Measurements from ENCODE around the gene XRCC2. TPM values are rescaled to one million over a fixed set of nuclear protein-coding genes. Genes with fewer than 3 reads are reported as not detected.

Gene XRCC2
- total RNA-seq, 1 experiment from 2014 or later = 28.5 TPM

DNA sequence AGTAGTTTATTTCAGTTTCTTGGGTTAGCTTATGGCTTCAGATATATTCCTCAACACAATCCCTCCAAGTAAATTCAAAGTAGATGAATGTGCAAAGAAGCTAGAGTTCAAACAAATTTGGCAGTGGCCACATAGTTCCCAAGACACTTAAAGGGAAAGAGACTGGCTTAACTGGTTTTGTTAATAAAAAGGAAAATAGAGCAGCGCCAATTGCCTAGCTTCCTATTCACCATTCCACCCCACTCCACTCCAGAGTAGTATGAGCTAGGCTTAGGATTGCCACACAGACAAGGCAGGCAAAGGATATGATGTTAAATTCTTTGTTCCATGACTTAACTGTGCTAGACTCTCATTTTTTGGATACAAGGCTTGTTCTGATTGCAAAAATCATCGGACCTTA, 2.0 kb downstream of the XRCC2 start:
- H3K4me3 ChIP-seq (ENCODE audit: low read depth, low read length, poor library complexity, severe bottlenecking) = no peak overlapping the region
- ChIA-PET CTCF (interaction anchor here (0.5 kb wide), 1 partner anchor 455 kb away, joined by 4 read pairs; no protein-coding TSS in a partner anchor), POLR2A (ENCODE audit: low non-redundant PET) (no interaction called here)
- no peaks in the 10 kb centered on the region for H3K27me3 ChIP-seq (replicated peaks; ENCODE audit: insufficient read depth, low read depth, low read length, poor library complexity)
- no peaks in the 10 kb centered on the region for H3K9me3 ChIP-seq (ENCODE audit: low read depth, low read length, poor library complexity, severe bottlenecking)
- DNase-seq (ENCODE audit: low spot score) = no peak
- intact Hi-C loops (cut with micrococcal nuclease; ENCODE audit: unreplicated experiment) = no loop called here
- no peak overlapping the region for H3K27ac ChIP-seq (ENCODE audit: low read depth, low read length, poor library complexity, severe bottlenecking)
- H3K4me1 ChIP-seq (ENCODE audit: insufficient read depth, low read length, poor library complexity, severe bottlenecking) = no peaks in the 10 kb centered on the region
- TF ChIP-seq, protein P1, sequence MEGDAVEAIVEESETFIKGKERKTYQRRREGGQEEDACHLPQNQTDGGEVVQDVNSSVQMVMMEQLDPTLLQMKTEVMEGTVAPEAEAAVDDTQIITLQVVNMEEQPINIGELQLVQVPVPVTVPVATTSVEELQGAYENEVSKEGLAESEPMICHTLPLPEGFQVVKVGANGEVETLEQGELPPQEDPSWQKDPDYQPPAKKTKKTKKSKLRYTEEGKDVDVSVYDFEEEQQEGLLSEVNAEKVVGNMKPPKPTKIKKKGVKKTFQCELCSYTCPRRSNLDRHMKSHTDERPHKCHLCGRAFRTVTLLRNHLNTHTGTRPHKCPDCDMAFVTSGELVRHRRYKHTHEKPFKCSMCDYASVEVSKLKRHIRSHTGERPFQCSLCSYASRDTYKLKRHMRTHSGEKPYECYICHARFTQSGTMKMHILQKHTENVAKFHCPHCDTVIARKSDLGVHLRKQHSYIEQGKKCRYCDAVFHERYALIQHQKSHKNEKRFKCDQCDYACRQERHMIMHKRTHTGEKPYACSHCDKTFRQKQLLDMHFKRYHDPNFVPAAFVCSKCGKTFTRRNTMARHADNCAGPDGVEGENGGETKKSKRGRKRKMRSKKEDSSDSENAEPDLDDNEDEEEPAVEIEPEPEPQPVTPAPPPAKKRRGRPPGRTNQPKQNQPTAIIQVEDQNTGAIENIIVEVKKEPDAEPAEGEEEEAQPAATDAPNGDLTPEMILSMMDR (conservative IDR thresholded peaks at IDR 0.05; ENCODE audit: low read depth, low read length) = no peak
- TF ChIP-seq EZH2 (IDR thresholded peaks at IDR 0.05; ENCODE audit: borderline replicate concordance, low read depth, low read length, poor library complexity, severe bottlenecking) = no peak
- BruUV-seq (replicated peaks) = TSS peak; percentile 2
- peaks cover 10% of the 10 kb centered on the region for H3K36me3 ChIP-seq (ENCODE audit: insufficient read depth, low read length, poor library complexity, severe bottlenecking)

DNA sequence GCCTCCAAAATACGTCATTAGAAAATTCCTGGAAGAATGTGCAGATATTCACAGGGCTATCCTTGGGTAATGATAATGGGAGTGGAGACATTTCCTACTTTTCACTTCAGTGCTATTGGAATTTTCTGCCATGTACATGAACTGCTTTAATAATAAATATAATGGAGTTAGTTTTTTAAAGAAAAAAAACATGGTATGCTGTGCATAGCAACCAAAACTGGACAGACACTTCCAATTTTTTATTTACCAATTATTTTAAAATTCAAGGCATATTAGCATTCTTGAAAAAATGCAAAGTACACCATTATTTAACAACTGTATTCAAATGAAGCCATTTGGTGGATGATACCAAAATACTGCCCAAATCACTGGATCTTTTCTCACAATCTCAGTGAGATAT, 3.3 kb downstream of the XRCC2 start:
- Histone ChIP-seq H3K36me3 (ENCODE audit: insufficient read depth, low read length, poor library complexity, severe bottlenecking) (peaks cover 21% of the 10 kb centered on the region), H3K4me1 (ENCODE audit: insufficient read depth, low read length, poor library complexity, severe bottlenecking) (no peaks in the 10 kb centered on the region), H3K27ac (ENCODE audit: low read depth, low read length, poor library complexity, severe bottlenecking) (no peak overlapping the region), H3K27me3 (replicated peaks; ENCODE audit: insufficient read depth, low read depth, low read length, poor library complexity) (no peaks in the 10 kb centered on the region), H3K9me3 (ENCODE audit: low read depth, low read length, poor library complexity, severe bottlenecking) (no peaks in the 10 kb centered on the region), H3K4me3 (ENCODE audit: low read depth, low read length, poor library complexity, severe bottlenecking) (no peak overlapping the region)
- BruUV-seq (replicated peaks) = TSS peak; percentile 0
- intact Hi-C loops (cut with micrococcal nuclease; ENCODE audit: unreplicated experiment) = no loop called here
- TF ChIP-seq, protein P1 (conservative IDR thresholded peaks at IDR 0.05; ENCODE audit: low read depth, low read length) = no peak
- no peak for TF ChIP-seq EZH2 (IDR thresholded peaks at IDR 0.05; ENCODE audit: borderline replicate concordance, low read depth, low read length, poor library complexity, severe bottlenecking)
- no peak for DNase-seq (ENCODE audit: low spot score)
- POLR2A ChIA-PET (ENCODE audit: low non-redundant PET) = no interaction called here
- CTCF ChIA-PET = no interaction called here

GRCh38 chr7:152669758-152670157, 6.2 kb downstream of the XRCC2 start:
- no peaks in the 10 kb centered on the region for H3K4me1 ChIP-seq (ENCODE audit: insufficient read depth, low read length, poor library complexity, severe bottlenecking)
- no peaks in the 10 kb centered on the region for H3K27me3 ChIP-seq (replicated peaks; ENCODE audit: insufficient read depth, low read depth, low read length, poor library complexity)
- no TSS peak for BruUV-seq (replicated peaks)
- intact Hi-C loops (cut with micrococcal nuclease; ENCODE audit: unreplicated experiment) = no loop called here
- H3K4me3 ChIP-seq (ENCODE audit: low read depth, low read length, poor library complexity, severe bottlenecking) = no peak overlapping the region
- CTCF ChIA-PET = no interaction called here
- POLR2A ChIA-PET (ENCODE audit: low non-redundant PET) = no interaction called here
- DNase-seq (ENCODE audit: low spot score) = no peak
- H3K27ac ChIP-seq (ENCODE audit: low read depth, low read length, poor library complexity, severe bottlenecking) = no peak overlapping the region
- H3K9me3 ChIP-seq (ENCODE audit: low read depth, low read length, poor library complexity, severe bottlenecking) = no peaks in the 10 kb centered on the region
- H3K36me3 ChIP-seq (ENCODE audit: insufficient read depth, low read length, poor library complexity, severe bottlenecking) = peaks cover 25% of the 10 kb centered on the region
- TF ChIP-seq EZH2 (IDR thresholded peaks at IDR 0.05; ENCODE audit: borderline replicate concordance, low read depth, low read length, poor library complexity, severe bottlenecking) = no peak
- TF ChIP-seq, protein P1 (conservative IDR thresholded peaks at IDR 0.05; ENCODE audit: low read depth, low read length) = no peak
